Gastroesophageal sphincter (tissue), 2 donors: ENCODE data around the gene TLK2.

Source experiments
- EP300 ChIP-seq: sonication (generic); formaldehyde crosslinking; IDR thresholded peaks from one replicate; pipeline ENCODE4 v1.6.1; 2017; ENCODE audit warnings: antibody characterized with exemption, mild to moderate bottlenecking
- POLR2AphosphoS5 ChIP-seq: sonication (generic); formaldehyde crosslinking; IDR thresholded peaks from one replicate; pipeline ENCODE4 v1.6.1; 2017; ENCODE audit warnings: antibody characterized with exemption

DNA sequence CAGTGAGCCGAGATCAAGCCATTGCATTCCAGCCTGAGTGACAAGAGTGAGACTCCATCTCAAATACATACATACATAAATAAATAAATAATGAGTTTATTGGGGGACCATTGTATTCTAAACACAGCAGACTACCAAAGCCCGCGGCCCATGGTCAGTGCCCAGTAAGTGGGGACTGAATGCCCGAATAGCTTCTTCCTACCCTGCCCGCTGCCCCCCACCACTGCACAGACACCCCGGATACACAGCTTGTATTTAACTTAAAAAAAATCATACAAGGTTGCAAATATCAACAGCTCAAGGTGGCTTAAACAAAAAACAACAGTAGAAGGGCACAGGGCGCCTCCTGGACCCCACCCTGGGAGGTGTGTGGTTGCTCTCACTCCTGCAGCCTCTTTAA is 22.6 kb upstream of the TLK2 start:
- TF ChIP-seq EP300 (no peak), POLR2AphosphoS5 (no peak)
